Thyroid gland (tissue), 4 donors: ENCODE results near the gene RFX3. TPM values are rescaled to one million over a fixed set of nuclear protein-coding genes. Genes with fewer than 3 reads are reported as not detected.

ENCODE experiments used
- DNase-seq, 2 donors: peaks; one replicate each; pipeline ENCODE4 v3.0.0-alpha.2; 2019
- H3K27ac ChIP-seq, 3 donors: fragments of 200-600 bp; sonication (generic); 1 replicate in 2 of 3; 2 replicates in 1 of 3; pipeline ENCODE4 v1.5.1; 2016 to 2019; ENCODE audit warnings: mild to moderate bottlenecking in 1 of 3, moderate library complexity in 1 of 3
- H3K27me3 ChIP-seq: fragments of 200-600 bp; sonication (generic); one replicate; pipeline ENCODE4 v1.5.1; 2019
- H3K36me3 ChIP-seq, 2 donors: fragments of 200-600 bp; sonication (generic); one replicate each; pipeline ENCODE4 v1.5.1; 2016 to 2019
- H3K4me1 ChIP-seq, 2 donors: fragments of 200-600 bp; sonication (generic); one replicate each; pipeline ENCODE4 v1.5.1; 2017 to 2019
- H3K4me3 ChIP-seq, 3 donors: fragments of 200-600 bp; sonication (generic); replicated peaks in 1 of 3; 1 replicate in 2 of 3; 2 replicates in 1 of 3; pipeline ENCODE4 v1.5.1; 2016; ENCODE audit warnings: mild to moderate bottlenecking in 1 of 3
- H3K9me3 ChIP-seq: fragments of 200-600 bp; sonication (generic); one replicate; pipeline ENCODE4 v1.5.1; 2017
- POLR2A ChIP-seq, 2 donors: fragments of 450-650 bp; IDR thresholded peaks; one replicate each; pipeline ENCODE4 v1.6.1; 2017; ENCODE audit warnings: antibody characterized with exemption in 2 of 2, mild to moderate bottlenecking in 2 of 2, moderate library complexity in 1 of 2
- WGBS, 2 donors: methylation state at CpG; one replicate each; pipeline ENCODE4 v1.1.5; 2017; 5-methylcytosine and 5-hydroxymethylcytosine counted together
- intact Hi-C: fragments of 100-400 bp; cut with DNase I; formaldehyde crosslinking; loops from one replicate; pipeline ENCODE4 v1.15.1; 2023
- total RNA-seq, 4 donors: library from RNA; depleted of rRNA; stranded (reverse); fragments of >200 nt; gene quantifications; one replicate each; pipeline ENCODE4 v1.2.3, GENCODE V29; 2016
- TF ChIP-seq, protein P1 (sequence below), 6 experiments: fragments of 200-600 bp in 3 of 6; fragments of 450-650 bp in 3 of 6; sonication (generic) in 3 of 6; IDR thresholded peaks; one replicate each; pipeline ENCODE4 v1.5.1; 2016 to 2019; ENCODE audit warnings: antibody characterized with exemption in 6 of 6, mild to moderate bottlenecking in 2 of 6, inconsistent platforms in 1 of 6, moderate library complexity in 1 of 6

RFX3 gene
- total RNA-seq, 4 donors from 2014 or later = 8.8 to 16.7 (median 12.3) TPM

DNA sequence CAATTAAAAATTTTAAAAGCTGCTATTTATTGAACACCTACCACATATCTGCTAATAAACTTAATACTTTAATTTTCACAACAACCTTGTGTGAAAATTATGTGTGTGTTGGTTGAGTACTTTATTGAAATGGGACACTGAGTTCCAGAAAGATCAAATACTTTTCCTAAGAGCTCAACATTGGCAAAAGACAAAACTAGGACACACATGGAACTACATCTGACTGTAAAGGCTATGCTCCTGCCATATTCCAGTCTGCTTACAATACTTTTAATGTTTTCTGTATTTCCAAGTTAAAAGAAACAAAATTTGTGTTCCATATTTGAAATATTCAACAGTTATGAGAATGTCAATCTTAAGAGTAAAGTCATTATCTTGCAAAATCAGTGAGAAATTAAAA lies 111.8 kb downstream of the RFX3 start:
- Histone ChIP-seq H3K4me3 (no peak overlapping the region), H3K36me3 (no peaks in the 10 kb centered on the region), H3K9me3 (no peaks in the 10 kb centered on the region), H3K27me3 (no peaks in the 10 kb centered on the region), H3K27ac (no peak overlapping the region), H3K4me1 (no peaks in the 10 kb centered on the region)
- DNase-seq = no peak
- TF ChIP-seq, protein P1, sequence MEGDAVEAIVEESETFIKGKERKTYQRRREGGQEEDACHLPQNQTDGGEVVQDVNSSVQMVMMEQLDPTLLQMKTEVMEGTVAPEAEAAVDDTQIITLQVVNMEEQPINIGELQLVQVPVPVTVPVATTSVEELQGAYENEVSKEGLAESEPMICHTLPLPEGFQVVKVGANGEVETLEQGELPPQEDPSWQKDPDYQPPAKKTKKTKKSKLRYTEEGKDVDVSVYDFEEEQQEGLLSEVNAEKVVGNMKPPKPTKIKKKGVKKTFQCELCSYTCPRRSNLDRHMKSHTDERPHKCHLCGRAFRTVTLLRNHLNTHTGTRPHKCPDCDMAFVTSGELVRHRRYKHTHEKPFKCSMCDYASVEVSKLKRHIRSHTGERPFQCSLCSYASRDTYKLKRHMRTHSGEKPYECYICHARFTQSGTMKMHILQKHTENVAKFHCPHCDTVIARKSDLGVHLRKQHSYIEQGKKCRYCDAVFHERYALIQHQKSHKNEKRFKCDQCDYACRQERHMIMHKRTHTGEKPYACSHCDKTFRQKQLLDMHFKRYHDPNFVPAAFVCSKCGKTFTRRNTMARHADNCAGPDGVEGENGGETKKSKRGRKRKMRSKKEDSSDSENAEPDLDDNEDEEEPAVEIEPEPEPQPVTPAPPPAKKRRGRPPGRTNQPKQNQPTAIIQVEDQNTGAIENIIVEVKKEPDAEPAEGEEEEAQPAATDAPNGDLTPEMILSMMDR (IDR thresholded peaks at IDR 0.05) = no peak
- no peak for TF ChIP-seq POLR2A (IDR thresholded peaks at IDR 0.05)
- intact Hi-C loops = no loop called here

DNA sequence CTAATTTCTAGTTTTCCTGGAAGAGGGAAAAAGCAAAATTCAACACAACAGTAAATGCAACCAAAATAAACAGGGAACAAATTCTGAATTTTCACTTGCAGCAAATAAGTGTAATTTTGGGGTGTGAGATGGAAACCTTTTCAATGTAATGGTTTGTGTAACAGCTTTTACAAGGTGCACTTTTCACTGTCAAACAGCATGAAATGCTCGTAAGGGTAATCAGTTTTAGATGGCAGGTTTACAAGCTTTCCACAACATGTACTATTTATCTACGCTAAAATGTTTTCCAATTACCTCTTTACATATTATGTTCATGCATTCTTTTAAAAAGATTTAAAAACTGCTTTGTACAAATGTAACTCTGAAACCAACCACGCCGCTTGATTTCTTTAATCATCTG lies 115.3 kb downstream of the RFX3 start:
- H3K4me1 ChIP-seq = no peaks in the 10 kb centered on the region
- no peaks in the 10 kb centered on the region for H3K36me3 ChIP-seq
- no peaks in the 10 kb centered on the region for H3K9me3 ChIP-seq
- H3K27me3 ChIP-seq = no peaks in the 10 kb centered on the region
- WGBS, 2 donors = 96 to 97% methylated on average over 4 of the region's 4 CpGs
- DNase-seq = no peak
- H3K4me3 ChIP-seq = no peak overlapping the region
- no peak overlapping the region for H3K27ac ChIP-seq
- TF ChIP-seq, protein P1 (IDR thresholded peaks at IDR 0.05) = no peak
- no peak for TF ChIP-seq POLR2A (IDR thresholded peaks at IDR 0.05)
- intact Hi-C loops = no loop called here

DNA sequence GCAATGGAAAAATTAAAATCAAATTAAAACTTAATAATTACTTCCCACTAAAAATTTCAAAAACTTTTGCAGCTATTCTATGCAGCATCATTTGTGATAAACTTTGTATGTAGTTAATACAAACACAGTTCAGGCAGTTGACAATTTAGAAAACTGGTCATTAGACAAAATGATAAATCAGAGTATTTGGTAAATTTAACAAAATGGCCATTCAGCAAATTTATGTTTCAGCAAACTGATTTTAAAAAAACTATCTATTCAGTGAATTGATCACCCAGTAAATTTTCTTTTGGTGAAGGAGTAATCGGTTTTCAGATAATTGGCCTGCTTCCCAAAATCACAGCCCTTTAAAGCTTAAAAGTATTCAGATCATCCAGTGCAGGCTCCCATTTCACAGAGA lies 116.3 kb downstream of the RFX3 start:
- 92 to 93% methylated on average over 1 of the region's 1 CpG for WGBS, 2 donors
- intact Hi-C loops = no loop called here
- Histone ChIP-seq H3K9me3 (no peaks in the 10 kb centered on the region), H3K36me3 (no peaks in the 10 kb centered on the region), H3K4me1 (no peaks in the 10 kb centered on the region), H3K27ac (no peak overlapping the region), H3K27me3 (no peaks in the 10 kb centered on the region), H3K4me3 (no peak overlapping the region)
- TF ChIP-seq POLR2A (IDR thresholded peaks at IDR 0.05) = no peak
- TF ChIP-seq, protein P1 (IDR thresholded peaks at IDR 0.05) = no peak
- no peak for DNase-seq

DNA sequence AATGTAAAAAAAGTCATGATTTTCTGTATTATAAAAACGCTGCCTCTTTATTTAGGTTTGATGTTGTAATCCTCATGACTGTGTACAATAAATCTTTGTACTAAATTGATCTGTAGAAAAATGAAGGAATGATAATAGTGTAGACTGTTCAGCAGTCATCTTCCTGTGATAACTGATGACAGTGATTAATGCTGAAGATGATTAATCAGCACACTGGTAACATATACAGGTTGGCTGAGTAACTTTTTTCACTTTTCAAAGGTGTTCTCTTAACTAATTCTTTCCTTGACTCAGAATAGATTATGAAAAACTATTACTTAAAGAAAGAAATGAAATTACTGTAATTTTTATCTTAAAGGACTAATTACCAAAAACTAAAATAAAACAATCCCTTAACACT lies 122.5 kb downstream of the RFX3 start:
- Histone ChIP-seq H3K4me1 (no peaks in the 10 kb centered on the region), H3K27me3 (no peaks in the 10 kb centered on the region), H3K9me3 (no peaks in the 10 kb centered on the region), H3K4me3 (no peak overlapping the region), H3K36me3 (no peaks in the 10 kb centered on the region), H3K27ac (no peak overlapping the region)
- WGBS, 2 donors = 86 to 90% methylated on average over 1 of the region's 1 CpG
- no peak for DNase-seq
- no peak for TF ChIP-seq POLR2A (IDR thresholded peaks at IDR 0.05)
- TF ChIP-seq, protein P1 (IDR thresholded peaks at IDR 0.05) = no peak
- intact Hi-C loops = no loop called here

DNA sequence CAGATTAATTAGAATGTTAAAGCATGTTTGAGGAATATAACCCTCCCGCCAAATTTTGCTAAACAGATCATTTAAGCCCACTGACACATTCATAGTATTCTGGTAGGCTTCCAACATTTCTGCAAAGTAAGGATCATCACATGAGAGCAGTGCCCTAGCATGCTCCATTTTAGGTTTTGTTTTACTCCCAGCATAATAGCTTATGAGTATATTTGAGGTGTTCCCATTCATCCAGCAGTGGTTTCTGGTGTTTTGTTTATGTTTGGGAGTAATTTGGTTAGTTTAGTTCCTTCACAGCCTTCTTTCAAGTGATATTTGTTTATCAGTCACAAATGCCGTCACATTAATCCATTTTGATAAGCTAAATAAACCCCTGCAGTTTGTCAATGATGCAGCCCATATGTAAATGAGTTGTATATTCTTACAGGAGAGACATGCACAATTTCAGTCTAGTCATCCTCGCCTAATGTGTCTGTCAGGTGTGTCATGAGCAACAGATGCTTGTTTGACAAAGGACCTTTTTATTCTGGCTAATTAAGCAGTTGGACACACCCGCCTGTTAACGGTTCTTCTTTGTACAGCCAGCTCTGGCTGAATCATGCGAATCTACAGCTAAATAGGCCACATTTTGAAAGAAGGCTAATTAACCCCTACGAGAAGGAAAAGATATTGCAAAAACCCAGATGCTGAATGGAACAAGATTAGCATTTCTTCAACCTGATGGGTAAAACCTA lies 124.4 kb downstream of the RFX3 start:
- no peak overlapping the region for H3K27ac ChIP-seq
- TF ChIP-seq, protein P1 (IDR thresholded peaks at IDR 0.05) = no peak
- TF ChIP-seq POLR2A (IDR thresholded peaks at IDR 0.05) = no peak
- intact Hi-C loops = no loop called here
- DNase-seq = no peak
- 85 to 91% methylated on average over 7 of the region's 7 CpGs for WGBS, 2 donors
- H3K4me3 ChIP-seq = no peak overlapping the region
- no peaks in the 10 kb centered on the region for H3K4me1 ChIP-seq
- no peaks in the 10 kb centered on the region for H3K27me3 ChIP-seq
- H3K9me3 ChIP-seq = no peaks in the 10 kb centered on the region
- no peaks in the 10 kb centered on the region for H3K36me3 ChIP-seq
